HCT116 (cell line): ENCODE results near the gene DCST2. TPM values are rescaled to one million over a fixed set of nuclear protein-coding genes. Genes with fewer than 3 reads are reported as not detected.

Source experiments
- ATAC-seq: fragments of 200-7000 bp; cut with Tn5 transposase; 2 replicates; pipeline ENCODE4 v1.9.1; 2020; ENCODE audit warnings: mild to moderate bottlenecking, moderate library complexity
- BruUV-seq: library from RNA; stranded (reverse); fragments of 400-500 nt; replicated peaks from 2 replicates; lab custom pipeline; 2021; lab: Mats Ljungman, UMichigan
- CTCF ChIA-PET: fragments of 300-600 bp; sonication (Branson Sonifier 250); formaldehyde crosslinking; loops from one replicate; lab custom pipeline; 2021; ENCODE audit warnings: antibody characterized with exemption; lab: Charles Lee
- POLR2A ChIA-PET: fragments of 300-600, 350-600 bp; sonication (Branson Sonifier 250); formaldehyde crosslinking; loops from one replicate; lab custom pipeline; 2021; ENCODE audit warnings: antibody characterized with exemption; lab: Charles Lee
- RAD21 ChIA-PET, 2 experiments: fragments of 300-600 bp; sonication (Branson Sonifier 250); formaldehyde crosslinking; loops; one replicate each; lab custom pipeline; 2023; ENCODE audit warnings: low total read pairs in 2 of 2; ENCODE audit not compliant: uncharacterized antibody in 2 of 2, unreplicated experiment in 2 of 2, low non-redundant PET in 1 of 2; lab: Charles Lee
- DNase-seq: peaks from one replicate; pipeline ENCODE4 v3.0.0-alpha.2; 2010; ENCODE audit warnings: low read depth, low spot score
- H2AFZ ChIP-seq: fragments of 200-600 bp; shearing (Covaris generic), sonication (generic); 2 replicates; pipeline ENCODE4 v1.6.1; 2017; ENCODE audit warnings: low read depth, mixed run types, mixed read lengths, antibody characterized with exemption, low read length; ENCODE audit not compliant: poor library complexity, severe bottlenecking
- H3K27ac ChIP-seq: 2 replicates; pipeline ENCODE4 v1.5.1; 2012; ENCODE audit warnings: low read depth, low read length
- H3K27me3 ChIP-seq: fragments of 200-600 bp; sonication (generic); 2 replicates; pipeline ENCODE4 v1.6.1; 2016; ENCODE audit warnings: mixed run types, low read length, mixed read lengths; ENCODE audit not compliant: insufficient read depth
- H3K36me3 ChIP-seq, 2 experiments: fragments of 200-500 bp in 1 of 2; fragments of 200-600 bp in 1 of 2; sonication (Bioruptor generic) in 1 of 2; sonication (generic) in 1 of 2; 2 replicates each; pipeline versions ENCODE4 v1.5.1 to v1.6.1; 2014 to 2016; ENCODE audit warnings: low read length in 2 of 2, inconsistent platforms in 1 of 2, mixed read lengths in 1 of 2, mixed run types in 1 of 2; ENCODE audit not compliant: insufficient read depth in 2 of 2, control insufficient read depth in 1 of 2
- H3K4me1 ChIP-seq, 2 experiments: fragments of 200-600 bp in 1 of 2; sonication (generic) in 1 of 2; 2 replicates each; pipeline versions ENCODE4 v1.5.1 to v1.6.1; 2012 to 2017; ENCODE audit warnings: low read length in 2 of 2, inconsistent platforms in 1 of 2, mild to moderate bottlenecking in 1 of 2, mixed read lengths in 1 of 2, mixed run types in 1 of 2, moderate library complexity in 1 of 2; ENCODE audit not compliant: insufficient read depth in 2 of 2, control insufficient read depth in 1 of 2
- H3K4me2 ChIP-seq: fragments of 200-600 bp; sonication (generic); 2 replicates; pipeline ENCODE4 v1.6.1; 2017; ENCODE audit warnings: mixed run types, low read length, mixed read lengths
- H3K4me3 ChIP-seq, 2 experiments: fragments of 200-600 bp in 1 of 2; sonication (generic) in 1 of 2; replicated peaks in 1 of 2; 2 replicates each; pipeline ENCODE4 v1.5.1; 2011 to 2016; ENCODE audit warnings: low read length in 2 of 2, control low read depth in 1 of 2, low read depth in 1 of 2, mild to moderate bottlenecking in 1 of 2, mixed read lengths in 1 of 2, mixed run types in 1 of 2
- H3K79me2 ChIP-seq: fragments of 200-600 bp; sonication (generic); 2 replicates; pipeline ENCODE4 v1.6.1; 2017; ENCODE audit warnings: mild to moderate bottlenecking, mixed run types, low read length, moderate library complexity, mixed read lengths; ENCODE audit not compliant: insufficient read depth
- H3K9ac ChIP-seq: fragments of 200-600 bp; sonication (generic); 2 replicates; pipeline ENCODE4 v1.6.1; 2016; ENCODE audit warnings: low read length, mixed read lengths
- H3K9me2 ChIP-seq: fragments of 200-600 bp; sonication (generic), shearing (Covaris generic); 2 replicates; pipeline ENCODE4 v1.6.1; 2017; ENCODE audit warnings: mixed run types, mild to moderate bottlenecking, moderate library complexity; ENCODE audit not compliant: insufficient read depth
- H3K9me3 ChIP-seq, 2 experiments: fragments of 200-500 bp in 1 of 2; fragments of 200-600 bp in 1 of 2; sonication (Bioruptor generic) in 1 of 2; sonication (generic) in 1 of 2; 2 replicates each; pipeline ENCODE4 v1.6.1; 2014 to 2017; ENCODE audit warnings: low read length in 2 of 2, mixed read lengths in 2 of 2, inconsistent platforms in 1 of 2, low read depth in 1 of 2, mild to moderate bottlenecking in 1 of 2, mixed run types in 1 of 2, moderate library complexity in 1 of 2; ENCODE audit not compliant: control insufficient read depth in 1 of 2, insufficient read depth in 1 of 2
- H4K20me1 ChIP-seq: fragments of 200-600 bp; sonication (generic), shearing (Covaris generic); 2 replicates; pipeline ENCODE4 v1.6.1; 2017; ENCODE audit warnings: mixed run types, mild to moderate bottlenecking, moderate library complexity; ENCODE audit not compliant: insufficient read depth
- CBX3 ChIP-seq: IDR thresholded peaks from 2 replicates; pipeline ENCODE4 v1.6.1; 2012; ENCODE audit warnings: low read depth
- CEBPB ChIP-seq: IDR thresholded peaks from 2 replicates; pipeline ENCODE4 v1.6.1; 2012; ENCODE audit warnings: low read depth
- EGR1 ChIP-seq: IDR thresholded peaks from 2 replicates; pipeline ENCODE4 v1.6.1; 2012; ENCODE audit warnings: low read depth
- ELF1 ChIP-seq: IDR thresholded peaks from 2 replicates; pipeline ENCODE4 v1.6.1; 2012; ENCODE audit warnings: low read depth, borderline replicate concordance
- EZH2 ChIP-seq: fragments of 200-600 bp; sonication (generic); IDR thresholded peaks from 2 replicates; pipeline ENCODE4 v1.6.1; 2017; ENCODE audit warnings: antibody characterized with exemption, mixed run types
- FOSL1 ChIP-seq: IDR thresholded peaks from 2 replicates; pipeline ENCODE4 v1.6.1; 2012; ENCODE audit warnings: low read depth
- POLR2A ChIP-seq: IDR thresholded peaks from 2 replicates; pipeline ENCODE4 v1.7.0; 2011; ENCODE audit warnings: borderline replicate concordance; ENCODE audit not compliant: insufficient read depth, insufficient read length; ENCODE audit errors: extremely low read depth
- POLR2AphosphoS5 ChIP-seq: IDR thresholded peaks from 2 replicates; pipeline ENCODE4 v1.6.1; 2011; ENCODE audit warnings: mild to moderate bottlenecking, low read depth, low read length, moderate library complexity
- RAD21 ChIP-seq: IDR thresholded peaks from 2 replicates; pipeline ENCODE4 v1.6.1; 2012; ENCODE audit warnings: low read depth, mild to moderate bottlenecking
- SP1 ChIP-seq: IDR thresholded peaks from 2 replicates; pipeline ENCODE4 v1.6.1; 2012; ENCODE audit warnings: low read depth
- SRF ChIP-seq: IDR thresholded peaks from 2 replicates; pipeline ENCODE4 v1.6.1; 2012; ENCODE audit warnings: low read depth
- TCF7L2 ChIP-seq: IDR thresholded peaks from 2 replicates; pipeline ENCODE4 v1.7.0; 2011; ENCODE audit warnings: borderline replicate concordance, inconsistent platforms; ENCODE audit not compliant: insufficient read depth, insufficient read length; ENCODE audit errors: extremely low read depth
- YY1 ChIP-seq: IDR thresholded peaks from 2 replicates; pipeline ENCODE4 v1.6.1; 2011; ENCODE audit warnings: low read length, low read depth, moderate library complexity, mild to moderate bottlenecking; ENCODE audit not compliant: insufficient replicate concordance; ENCODE audit errors: extremely low read depth
- ZFX ChIP-seq: fragments of 450-650 bp; IDR thresholded peaks from 2 replicates; pipeline ENCODE4 v1.6.1; 2017
- ZNF274 ChIP-seq: fragments of 200-500 bp; sonication (Bioruptor generic); IDR thresholded peaks from 2 replicates; pipeline ENCODE4 v1.6.1; 2014; ENCODE audit warnings: mild to moderate bottlenecking, low read depth, low read length, inconsistent platforms
- intact Hi-C: fragments of 100-400 bp; cut with micrococcal nuclease; formaldehyde crosslinking; loops from 2 replicates; pipeline ENCODE4 v1.10.0; 2022
- total RNA-seq: library from RNA; stranded (reverse); gene quantifications from one replicate; pipeline ENCODE4 v1.2.1, GENCODE V29; 2021; ENCODE audit not compliant: unreplicated experiment
- TF ChIP-seq, protein P1 (sequence below): IDR thresholded peaks from 2 replicates; pipeline ENCODE4 v1.6.1; 2012; ENCODE audit warnings: low read depth
- TF ChIP-seq, protein P2 (sequence below): IDR thresholded peaks from 2 replicates; pipeline ENCODE4 v1.6.1; 2011; ENCODE audit warnings: mild to moderate bottlenecking, low read length, moderate library complexity; ENCODE audit not compliant: insufficient replicate concordance; ENCODE audit errors: extremely low read depth
- TF ChIP-seq, protein P3 (sequence below): IDR thresholded peaks from 2 replicates; pipeline ENCODE4 v1.6.1; 2012
- TF ChIP-seq, protein P4 (sequence below): IDR thresholded peaks from 2 replicates; pipeline ENCODE4 v1.6.1; 2012
- TF ChIP-seq, protein P5 (sequence below), 3 experiments: fragments of 200-600 bp in 1 of 3; sonication (generic) in 1 of 3; IDR thresholded peaks in 2 of 3; conservative IDR thresholded peaks in 1 of 3; 2 replicates each; pipeline ENCODE4 v1.5.1; 2012 to 2017; ENCODE audit warnings: low read depth in 2 of 3, low read length in 2 of 3, antibody characterized with exemption in 1 of 3, borderline replicate concordance in 1 of 3, control low read depth in 1 of 3, mild to moderate bottlenecking in 1 of 3, mixed read lengths in 1 of 3, mixed run types in 1 of 3, moderate library complexity in 1 of 3; ENCODE audit not compliant: insufficient read depth in 1 of 3

The DCST2 gene
- total RNA-seq, 1 experiment from 2014 or later: 2.0 TPM

DNA sequence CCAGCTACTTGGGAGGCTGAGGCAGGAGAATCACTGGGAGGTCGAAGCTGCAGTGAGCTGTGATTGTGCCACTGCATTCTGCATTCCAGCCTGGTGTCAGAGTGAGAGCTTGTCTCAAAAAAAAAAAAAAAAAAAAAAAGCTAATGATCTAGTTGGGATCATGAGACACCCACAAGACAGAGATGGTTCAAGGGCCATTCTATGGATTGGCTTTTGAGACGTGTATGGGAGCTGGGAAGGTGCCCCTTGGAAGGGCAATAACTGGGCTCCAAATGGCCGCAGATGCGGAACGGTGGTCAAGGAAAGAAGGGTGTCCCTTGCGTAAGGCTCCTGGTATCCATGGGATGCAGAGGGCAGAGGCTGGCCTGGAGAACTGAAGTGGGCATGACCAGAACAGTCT, 10.8 kb upstream of the DCST2 start:
- no TSS peak for BruUV-seq
- intact Hi-C loops: no loop called here

More for the DNA sequence above, 10.8 kb upstream of the DCST2 start:
- no peak overlapping the region for H2AFZ ChIP-seq
- TF ChIP-seq CBX3: no peak
- TF ChIP-seq YY1: no peak
- TF ChIP-seq, protein P1, sequence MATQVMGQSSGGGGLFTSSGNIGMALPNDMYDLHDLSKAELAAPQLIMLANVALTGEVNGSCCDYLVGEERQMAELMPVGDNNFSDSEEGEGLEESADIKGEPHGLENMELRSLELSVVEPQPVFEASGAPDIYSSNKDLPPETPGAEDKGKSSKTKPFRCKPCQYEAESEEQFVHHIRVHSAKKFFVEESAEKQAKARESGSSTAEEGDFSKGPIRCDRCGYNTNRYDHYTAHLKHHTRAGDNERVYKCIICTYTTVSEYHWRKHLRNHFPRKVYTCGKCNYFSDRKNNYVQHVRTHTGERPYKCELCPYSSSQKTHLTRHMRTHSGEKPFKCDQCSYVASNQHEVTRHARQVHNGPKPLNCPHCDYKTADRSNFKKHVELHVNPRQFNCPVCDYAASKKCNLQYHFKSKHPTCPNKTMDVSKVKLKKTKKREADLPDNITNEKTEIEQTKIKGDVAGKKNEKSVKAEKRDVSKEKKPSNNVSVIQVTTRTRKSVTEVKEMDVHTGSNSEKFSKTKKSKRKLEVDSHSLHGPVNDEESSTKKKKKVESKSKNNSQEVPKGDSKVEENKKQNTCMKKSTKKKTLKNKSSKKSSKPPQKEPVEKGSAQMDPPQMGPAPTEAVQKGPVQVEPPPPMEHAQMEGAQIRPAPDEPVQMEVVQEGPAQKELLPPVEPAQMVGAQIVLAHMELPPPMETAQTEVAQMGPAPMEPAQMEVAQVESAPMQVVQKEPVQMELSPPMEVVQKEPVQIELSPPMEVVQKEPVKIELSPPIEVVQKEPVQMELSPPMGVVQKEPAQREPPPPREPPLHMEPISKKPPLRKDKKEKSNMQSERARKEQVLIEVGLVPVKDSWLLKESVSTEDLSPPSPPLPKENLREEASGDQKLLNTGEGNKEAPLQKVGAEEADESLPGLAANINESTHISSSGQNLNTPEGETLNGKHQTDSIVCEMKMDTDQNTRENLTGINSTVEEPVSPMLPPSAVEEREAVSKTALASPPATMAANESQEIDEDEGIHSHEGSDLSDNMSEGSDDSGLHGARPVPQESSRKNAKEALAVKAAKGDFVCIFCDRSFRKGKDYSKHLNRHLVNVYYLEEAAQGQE: no peak
- no peak for TF ChIP-seq SRF
- TF ChIP-seq, protein P2, sequence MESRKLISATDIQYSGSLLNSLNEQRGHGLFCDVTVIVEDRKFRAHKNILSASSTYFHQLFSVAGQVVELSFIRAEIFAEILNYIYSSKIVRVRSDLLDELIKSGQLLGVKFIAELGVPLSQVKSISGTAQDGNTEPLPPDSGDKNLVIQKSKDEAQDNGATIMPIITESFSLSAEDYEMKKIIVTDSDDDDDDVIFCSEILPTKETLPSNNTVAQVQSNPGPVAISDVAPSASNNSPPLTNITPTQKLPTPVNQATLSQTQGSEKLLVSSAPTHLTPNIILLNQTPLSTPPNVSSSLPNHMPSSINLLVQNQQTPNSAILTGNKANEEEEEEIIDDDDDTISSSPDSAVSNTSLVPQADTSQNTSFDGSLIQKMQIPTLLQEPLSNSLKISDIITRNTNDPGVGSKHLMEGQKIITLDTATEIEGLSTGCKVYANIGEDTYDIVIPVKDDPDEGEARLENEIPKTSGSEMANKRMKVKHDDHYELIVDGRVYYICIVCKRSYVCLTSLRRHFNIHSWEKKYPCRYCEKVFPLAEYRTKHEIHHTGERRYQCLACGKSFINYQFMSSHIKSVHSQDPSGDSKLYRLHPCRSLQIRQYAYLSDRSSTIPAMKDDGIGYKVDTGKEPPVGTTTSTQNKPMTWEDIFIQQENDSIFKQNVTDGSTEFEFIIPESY: no peak
- no peak for TF ChIP-seq CEBPB
- no peak for TF ChIP-seq POLR2AphosphoS5
- TF ChIP-seq, protein P3, sequence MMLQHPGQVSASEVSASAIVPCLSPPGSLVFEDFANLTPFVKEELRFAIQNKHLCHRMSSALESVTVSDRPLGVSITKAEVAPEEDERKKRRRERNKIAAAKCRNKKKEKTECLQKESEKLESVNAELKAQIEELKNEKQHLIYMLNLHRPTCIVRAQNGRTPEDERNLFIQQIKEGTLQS: no peak
- no peak for TF ChIP-seq ZFX
- no peak for TF ChIP-seq ZNF274
- TF ChIP-seq EZH2: no peak
- TF ChIP-seq, protein P4, sequence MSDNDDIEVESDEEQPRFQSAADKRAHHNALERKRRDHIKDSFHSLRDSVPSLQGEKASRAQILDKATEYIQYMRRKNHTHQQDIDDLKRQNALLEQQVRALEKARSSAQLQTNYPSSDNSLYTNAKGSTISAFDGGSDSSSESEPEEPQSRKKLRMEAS: no peak
- TF ChIP-seq SP1: no peak
- TF ChIP-seq TCF7L2: no peak
- TF ChIP-seq, protein P5, sequence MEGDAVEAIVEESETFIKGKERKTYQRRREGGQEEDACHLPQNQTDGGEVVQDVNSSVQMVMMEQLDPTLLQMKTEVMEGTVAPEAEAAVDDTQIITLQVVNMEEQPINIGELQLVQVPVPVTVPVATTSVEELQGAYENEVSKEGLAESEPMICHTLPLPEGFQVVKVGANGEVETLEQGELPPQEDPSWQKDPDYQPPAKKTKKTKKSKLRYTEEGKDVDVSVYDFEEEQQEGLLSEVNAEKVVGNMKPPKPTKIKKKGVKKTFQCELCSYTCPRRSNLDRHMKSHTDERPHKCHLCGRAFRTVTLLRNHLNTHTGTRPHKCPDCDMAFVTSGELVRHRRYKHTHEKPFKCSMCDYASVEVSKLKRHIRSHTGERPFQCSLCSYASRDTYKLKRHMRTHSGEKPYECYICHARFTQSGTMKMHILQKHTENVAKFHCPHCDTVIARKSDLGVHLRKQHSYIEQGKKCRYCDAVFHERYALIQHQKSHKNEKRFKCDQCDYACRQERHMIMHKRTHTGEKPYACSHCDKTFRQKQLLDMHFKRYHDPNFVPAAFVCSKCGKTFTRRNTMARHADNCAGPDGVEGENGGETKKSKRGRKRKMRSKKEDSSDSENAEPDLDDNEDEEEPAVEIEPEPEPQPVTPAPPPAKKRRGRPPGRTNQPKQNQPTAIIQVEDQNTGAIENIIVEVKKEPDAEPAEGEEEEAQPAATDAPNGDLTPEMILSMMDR (IDR thresholded peaks at IDR 0.05 in 2 of 3, conservative IDR thresholded peaks at IDR 0.05 in 1 of 3; ENCODE audit: borderline replicate concordance in 1 of 3, insufficient read depth in 1 of 3, low read depth in 2 of 3, low read length in 2 of 3): no peak
- no peak for TF ChIP-seq EGR1
- TF ChIP-seq FOSL1: no peak
- no peak for TF ChIP-seq POLR2A
- no peak for TF ChIP-seq ELF1
- no peak for TF ChIP-seq RAD21
- TF ChIP-seq, all 23 proteins: peak for 0
- Histone ChIP-seq H3K9me2 (no peaks in the 10 kb centered on the region), H3K36me3 (no peaks in the 10 kb centered on the region), H3K4me3 (no peak overlapping the region), H4K20me1 (no peaks in the 10 kb centered on the region), H3K27ac (no peak overlapping the region), H3K79me2 (no peaks in the 10 kb centered on the region), H3K9me3 (no peaks in the 10 kb centered on the region), H3K27me3 (no peaks in the 10 kb centered on the region), H3K4me2 (0 out of 2 replicates have a peak overlapping the region, but pooled peaks have one; percentile 27), H3K4me1 (peaks cover 9 to 26% of the 10 kb centered on the region in 2 experiments), H3K9ac (no peak overlapping the region)
- DNase-seq (no peak), ATAC-seq (no peak)
- ChIA-PET CTCF (interaction anchor here (0.6 to 4.0 kb wide), 16 partner anchors 10 to 128 kb away, joined by 3 to 32 read pairs (median 6); partner anchors contain the start of genes EFNA3, FLAD1 and KRTCAP2), POLR2A (interaction anchor here (1.5 kb wide), 1 partner anchor 17 kb away, joined by 4 read pairs; no protein-coding TSS in a partner anchor), RAD21 (interaction anchor here (0.6 to 1.8 kb wide), 4 partner anchors 34 to 375 kb away, joined by 3 to 12 read pairs (median 4); no protein-coding TSS in a partner anchor)
